ENCODE results near the gene BRD3. TPM values are rescaled to one million over a fixed set of nuclear protein-coding genes. Genes with fewer than 3 reads are reported as not detected.

Gene BRD3
- total RNA-seq, 1 experiment from 2014 or later: 61.6 TPM

- ChIA-PET POLR2A (ENCODE audit: low non-redundant PET) (no interaction called here), CTCF (no interaction called here)
- no peak for TF ChIP-seq CTCF (conservative IDR thresholded peaks at IDR 0.05; ENCODE audit: low read depth, low read length)
- no peak for TF ChIP-seq EZH2 (IDR thresholded peaks at IDR 0.05; ENCODE audit: borderline replicate concordance, low read depth, low read length, poor library complexity, severe bottlenecking)
- no peak overlapping the region for H3K27ac ChIP-seq (ENCODE audit: low read depth, low read length, poor library complexity, severe bottlenecking)
- DNase-seq (ENCODE audit: low spot score): no peak
- no peak overlapping the region for H3K4me3 ChIP-seq (ENCODE audit: low read depth, low read length, poor library complexity, severe bottlenecking)
- BruUV-seq (replicated peaks): no TSS peak
- no peaks in the 10 kb centered on the region for H3K9me3 ChIP-seq (ENCODE audit: low read depth, low read length, poor library complexity, severe bottlenecking)
- no peaks in the 10 kb centered on the region for H3K4me1 ChIP-seq (ENCODE audit: insufficient read depth, low read length, poor library complexity, severe bottlenecking)
- no peaks in the 10 kb centered on the region for H3K27me3 ChIP-seq (replicated peaks; ENCODE audit: insufficient read depth, low read depth, low read length, poor library complexity)
- H3K36me3 ChIP-seq (ENCODE audit: insufficient read depth, low read length, poor library complexity, severe bottlenecking): no peaks in the 10 kb centered on the region
- intact Hi-C loops (cut with micrococcal nuclease; ENCODE audit: unreplicated experiment): no loop called here
These were observed 86.3 kb downstream of the BRD3 start for GRCh38 chr9:133981589-133981957.

- no peaks in the 10 kb centered on the region for H3K4me1 ChIP-seq (ENCODE audit: insufficient read depth, low read length, poor library complexity, severe bottlenecking)
- H3K4me3 ChIP-seq (ENCODE audit: low read depth, low read length, poor library complexity, severe bottlenecking): no peak overlapping the region
- ChIA-PET POLR2A (ENCODE audit: low non-redundant PET) (no interaction called here), CTCF (interaction anchor here (0.5 kb wide), 1 partner anchor 77 kb away, joined by 3 read pairs; no protein-coding TSS in a partner anchor)
- H3K9me3 ChIP-seq (ENCODE audit: low read depth, low read length, poor library complexity, severe bottlenecking): no peaks in the 10 kb centered on the region
- H3K27ac ChIP-seq (ENCODE audit: low read depth, low read length, poor library complexity, severe bottlenecking): no peak overlapping the region
- TF ChIP-seq EZH2 (IDR thresholded peaks at IDR 0.05; ENCODE audit: borderline replicate concordance, low read depth, low read length, poor library complexity, severe bottlenecking): no peak
- no peak for TF ChIP-seq CTCF (conservative IDR thresholded peaks at IDR 0.05; ENCODE audit: low read depth, low read length)
- no TSS peak for BruUV-seq (replicated peaks)
- no peak for DNase-seq (ENCODE audit: low spot score)
- intact Hi-C loops (cut with micrococcal nuclease; ENCODE audit: unreplicated experiment): no loop called here
- no peaks in the 10 kb centered on the region for H3K27me3 ChIP-seq (replicated peaks; ENCODE audit: insufficient read depth, low read depth, low read length, poor library complexity)
- H3K36me3 ChIP-seq (ENCODE audit: insufficient read depth, low read length, poor library complexity, severe bottlenecking): no peaks in the 10 kb centered on the region
These were observed 86.8 kb downstream of the BRD3 start for GRCh38 chr9:133980864-133981588.

Other genes with a start within 250 kb of the BRD3 start
- gene VAV2, start 75.7 kb downstream of the BRD3 start, total RNA-seq (2021): 16.4 and 18.0 TPM in 2 replicates
- 13.5 and 22.2 TPM in 2 replicates for gene BRD3OS, start 42.5 kb downstream of the BRD3 start, total RNA-seq (2021)
- gene WDR5, start 68.1 kb upstream of the BRD3 start, total RNA-seq (2021): 67.7 and 76.4 TPM in 2 replicates
- gene RNU6ATAC, start 96.5 kb upstream of the BRD3 start, total RNA-seq (2021): 49.1 and 96.5 TPM in 2 replicates

Measured in A673 (cell line).